AG09309 (cell line): ENCODE measurements around the gene GRIK3.

Experiments
- DNase-seq: peaks from one replicate; pipeline ENCODE4 v3.0.0-alpha.2; 2010; ENCODE audit warnings: low read depth
- H3K4me3 ChIP-seq: 2 replicates; pipeline ENCODE4 v1.5.1; 2011; ENCODE audit warnings: mild to moderate bottlenecking, low read depth, low read length, moderate library complexity; ENCODE audit not compliant: control insufficient read depth
- TF ChIP-seq, protein P1 (sequence below): IDR thresholded peaks from 2 replicates; pipeline ENCODE4 v1.5.1; 2011; ENCODE audit warnings: mild to moderate bottlenecking, low read depth, low read length, inconsistent platforms; ENCODE audit not compliant: insufficient read depth, control insufficient read depth; ENCODE audit errors: missing control alignments

The GRIK3 gene

DNA sequence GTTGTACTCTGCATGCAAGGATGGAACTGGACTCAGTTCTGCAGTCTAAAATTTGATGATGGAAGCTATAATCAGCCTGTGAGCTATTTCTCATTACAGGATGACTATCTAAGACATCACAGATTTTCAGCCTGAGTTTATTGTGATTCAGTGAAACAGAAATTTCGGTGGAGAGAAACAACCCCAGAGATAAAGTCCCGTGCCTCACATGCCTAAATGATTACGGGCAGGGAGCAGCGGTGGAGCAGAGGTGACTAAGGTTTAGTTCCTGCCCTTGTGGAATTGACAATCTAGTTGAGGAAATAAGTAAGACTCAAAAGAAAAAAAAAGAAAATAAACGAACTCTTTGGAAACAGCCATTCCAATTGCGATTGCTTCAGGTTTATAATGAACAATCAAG is 96.9 kb downstream of the GRIK3 start:
- no peak overlapping the region for H3K4me3 ChIP-seq
- no peak for DNase-seq
- TF ChIP-seq, protein P1, sequence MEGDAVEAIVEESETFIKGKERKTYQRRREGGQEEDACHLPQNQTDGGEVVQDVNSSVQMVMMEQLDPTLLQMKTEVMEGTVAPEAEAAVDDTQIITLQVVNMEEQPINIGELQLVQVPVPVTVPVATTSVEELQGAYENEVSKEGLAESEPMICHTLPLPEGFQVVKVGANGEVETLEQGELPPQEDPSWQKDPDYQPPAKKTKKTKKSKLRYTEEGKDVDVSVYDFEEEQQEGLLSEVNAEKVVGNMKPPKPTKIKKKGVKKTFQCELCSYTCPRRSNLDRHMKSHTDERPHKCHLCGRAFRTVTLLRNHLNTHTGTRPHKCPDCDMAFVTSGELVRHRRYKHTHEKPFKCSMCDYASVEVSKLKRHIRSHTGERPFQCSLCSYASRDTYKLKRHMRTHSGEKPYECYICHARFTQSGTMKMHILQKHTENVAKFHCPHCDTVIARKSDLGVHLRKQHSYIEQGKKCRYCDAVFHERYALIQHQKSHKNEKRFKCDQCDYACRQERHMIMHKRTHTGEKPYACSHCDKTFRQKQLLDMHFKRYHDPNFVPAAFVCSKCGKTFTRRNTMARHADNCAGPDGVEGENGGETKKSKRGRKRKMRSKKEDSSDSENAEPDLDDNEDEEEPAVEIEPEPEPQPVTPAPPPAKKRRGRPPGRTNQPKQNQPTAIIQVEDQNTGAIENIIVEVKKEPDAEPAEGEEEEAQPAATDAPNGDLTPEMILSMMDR, result no peak

DNA sequence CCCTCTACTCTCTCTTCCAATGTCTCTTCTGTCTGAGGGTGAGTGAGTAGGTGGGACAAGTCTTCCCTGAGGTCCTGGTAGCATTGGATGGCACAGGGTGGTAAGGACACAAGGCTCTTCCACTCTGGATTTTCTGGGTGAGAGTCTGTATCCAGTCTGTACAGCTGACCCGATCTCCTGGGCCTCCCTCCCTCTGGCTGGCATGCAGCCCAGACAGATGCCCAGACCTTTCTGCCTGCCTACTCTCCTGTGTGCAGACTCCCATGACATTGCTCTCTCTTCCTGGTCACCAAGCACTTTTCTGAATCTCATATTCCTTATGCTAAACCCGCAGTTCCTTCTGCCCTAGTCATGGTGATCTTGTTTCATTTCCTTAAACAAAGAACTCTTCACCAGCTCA is 100.3 kb downstream of the GRIK3 start:
- TF ChIP-seq, protein P1, result no peak
- H3K4me3 ChIP-seq, result no peak overlapping the region
- no peak for DNase-seq

DNA sequence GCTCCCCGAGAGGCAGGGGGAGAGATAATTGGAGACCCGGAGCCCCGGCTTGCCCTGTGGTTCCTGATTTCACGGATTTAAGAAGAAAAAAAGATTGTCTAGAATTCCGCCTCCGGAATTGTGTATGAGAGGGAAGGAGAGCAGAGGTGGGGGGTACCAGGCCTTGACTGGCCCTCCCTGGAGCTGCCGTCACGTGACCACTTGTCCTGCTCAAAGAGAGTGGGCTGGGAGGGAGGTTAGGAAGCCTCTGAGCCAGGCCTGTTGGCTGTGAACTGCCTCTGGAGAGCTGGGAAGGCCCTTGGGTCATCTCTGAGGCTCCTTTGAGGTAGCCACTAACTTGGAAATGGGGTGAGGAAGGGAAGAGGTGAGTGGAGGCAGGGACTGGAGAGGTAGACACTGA is 106.5 kb downstream of the GRIK3 start:
- DNase-seq, result no peak
- no peak overlapping the region for H3K4me3 ChIP-seq
- TF ChIP-seq, protein P1, result no peak

DNA sequence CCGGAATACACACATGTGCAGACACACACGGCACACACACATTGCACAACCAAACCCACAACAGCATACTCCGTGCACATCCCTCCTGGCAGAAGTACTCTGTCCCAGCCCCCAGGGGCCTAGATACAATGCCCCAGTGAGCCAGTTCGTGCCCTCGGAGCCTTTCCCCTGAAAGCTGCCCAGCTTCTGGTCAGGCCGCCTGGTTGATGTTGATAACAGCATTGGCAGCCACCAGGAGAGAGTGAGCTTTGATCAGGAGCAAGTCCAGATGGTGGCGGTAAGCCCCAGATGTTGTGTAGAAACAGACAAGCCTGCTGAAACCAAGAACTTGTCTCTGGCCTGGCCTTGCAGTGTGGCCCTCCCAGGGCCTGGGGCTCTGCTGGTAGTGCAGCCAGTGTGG is 109.1 kb downstream of the GRIK3 start:
- TF ChIP-seq, protein P1, result no peak
- DNase-seq, result no peak
- no peak overlapping the region for H3K4me3 ChIP-seq

DNA sequence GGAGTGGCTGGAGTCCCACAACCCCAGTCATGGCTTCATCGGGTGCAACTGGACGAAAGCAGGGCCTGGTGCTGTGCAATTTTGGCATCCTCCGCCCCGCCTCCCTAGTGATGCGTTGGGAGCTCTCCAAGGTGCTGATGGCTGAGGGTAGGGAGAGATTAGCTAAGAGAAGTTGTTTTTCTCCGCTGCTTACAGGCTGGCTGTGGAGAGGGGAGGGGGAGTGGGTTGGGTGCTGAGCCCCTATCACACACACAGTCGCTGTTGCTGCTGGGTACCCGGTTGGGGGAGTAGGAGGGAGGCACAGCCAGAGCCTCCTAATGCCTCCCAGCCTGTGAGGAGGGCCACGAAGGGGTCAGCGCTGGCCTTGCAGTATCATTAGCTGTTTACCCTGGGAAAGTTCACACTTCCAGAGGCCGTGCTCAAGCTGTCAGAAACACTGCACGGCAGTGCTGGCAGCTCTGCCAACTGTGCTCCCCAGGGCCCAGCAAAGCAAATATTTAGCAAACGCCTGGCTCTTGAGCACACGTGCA is 110.0 kb downstream of the GRIK3 start:
- H3K4me3 ChIP-seq, result no peak overlapping the region
- DNase-seq, result no peak
- TF ChIP-seq, protein P1, result no peak

DNA sequence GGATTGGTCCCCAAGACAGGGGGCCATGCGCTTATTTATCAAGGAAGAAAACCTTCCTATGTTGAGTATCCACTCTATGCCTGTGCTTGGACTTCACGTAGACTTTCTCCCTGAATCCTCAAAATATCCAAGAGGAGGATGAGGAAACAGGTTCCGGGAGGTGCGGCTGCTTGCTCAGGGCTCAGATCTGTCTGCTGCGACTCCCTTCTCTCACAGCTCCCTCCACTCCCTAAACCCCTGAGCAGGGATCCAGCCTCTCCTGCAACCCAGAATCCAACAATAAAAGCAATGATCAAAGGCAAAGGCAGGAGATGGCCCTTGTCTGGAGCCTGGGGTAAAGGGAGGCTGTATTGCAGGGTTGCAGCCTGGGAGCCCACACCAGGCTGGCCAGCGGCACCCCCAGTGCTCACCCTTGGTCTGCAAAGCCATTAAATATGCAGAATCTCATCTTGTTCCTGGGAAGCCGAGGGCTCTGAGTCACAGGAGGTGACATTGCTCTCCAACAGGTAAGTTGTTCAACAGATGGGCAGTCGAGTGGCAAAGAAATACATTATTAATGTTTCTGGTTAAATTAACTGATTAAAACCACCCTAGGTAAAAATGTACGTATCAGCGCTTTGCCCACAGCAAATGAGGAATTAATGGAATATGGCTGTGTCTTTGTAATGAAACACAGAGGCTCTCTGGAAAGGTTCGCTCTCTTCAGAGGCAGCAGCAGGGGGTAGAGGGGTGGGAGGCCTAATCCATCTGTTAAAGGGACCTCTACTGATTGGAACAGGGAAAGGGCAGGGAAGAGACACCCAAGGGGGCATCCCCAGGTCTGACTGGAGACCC is 111.5 kb downstream of the GRIK3 start:
- TF ChIP-seq, protein P1, result no peak
- no peak for DNase-seq
- no peak overlapping the region for H3K4me3 ChIP-seq
